Karpas-422 (cell line): ENCODE results near the gene URGCP. TPM values are rescaled to one million over a fixed set of nuclear protein-coding genes. Genes with fewer than 3 reads are reported as not detected.

ENCODE experiments used
- DNase-seq: peaks from one replicate; pipeline ENCODE4 v3.0.0-alpha.2; 2015
- H2AFZ ChIP-seq: fragments of 200-600 bp; sonication (generic); 2 replicates; pipeline ENCODE4 v1.6.1; 2014; ENCODE audit warnings: antibody characterized with exemption, low read length, mixed read lengths
- H3K27ac ChIP-seq: fragments of 200-600 bp; sonication (generic); 2 replicates; pipeline ENCODE4 v1.5.1; 2014; ENCODE audit warnings: mild to moderate bottlenecking, low read length, moderate library complexity
- H3K27me3 ChIP-seq: fragments of 200-600 bp; sonication (generic); 2 replicates; pipeline ENCODE4 v1.6.1; 2014; ENCODE audit warnings: low read length, mixed read lengths
- H3K36me3 ChIP-seq: fragments of 200-600 bp; sonication (generic); 2 replicates; pipeline ENCODE4 v1.6.1; 2014; ENCODE audit warnings: low read length, mixed read lengths; ENCODE audit not compliant: insufficient read depth
- H3K4me1 ChIP-seq: fragments of 200-600 bp; sonication (generic); 2 replicates; pipeline ENCODE4 v1.6.1; 2014; ENCODE audit warnings: mild to moderate bottlenecking, low read length, mixed read lengths
- H3K4me2 ChIP-seq: fragments of 200-600 bp; sonication (generic); 2 replicates; pipeline ENCODE4 v1.6.1; 2014; ENCODE audit warnings: low read length, low read depth, mild to moderate bottlenecking; ENCODE audit not compliant: poor library complexity, severe bottlenecking
- H3K4me3 ChIP-seq: fragments of 200-600 bp; sonication (generic); 2 replicates; pipeline ENCODE4 v1.5.1; 2014; ENCODE audit warnings: mild to moderate bottlenecking, antibody characterized with exemption, low read length, mixed read lengths
- H3K79me2 ChIP-seq: fragments of 200-600 bp; sonication (generic); 2 replicates; pipeline ENCODE4 v1.6.1; 2014; ENCODE audit warnings: mild to moderate bottlenecking, low read length, mixed read lengths
- H3K9ac ChIP-seq: fragments of 200-600 bp; sonication (generic); 2 replicates; pipeline ENCODE4 v1.6.0; 2014; ENCODE audit warnings: low read length
- H3K9me2 ChIP-seq: fragments of 200-600 bp; sonication (generic), shearing (Covaris generic); replicated peaks from 2 replicates; pipeline ENCODE4 v1.6.0; 2014; ENCODE audit warnings: mild to moderate bottlenecking, low read length, moderate library complexity; ENCODE audit not compliant: insufficient read depth
- H3K9me3 ChIP-seq: fragments of 300-700, 200-600 bp; sonication (generic); 2 replicates; pipeline ENCODE4 v1.6.1; 2014; ENCODE audit warnings: low read length, mixed read lengths
- H4K20me1 ChIP-seq: fragments of 200-600 bp; sonication (generic); 2 replicates; pipeline ENCODE4 v1.6.1; 2014; ENCODE audit warnings: mild to moderate bottlenecking, antibody characterized with exemption, low read length, low read depth; ENCODE audit not compliant: insufficient read depth
- total RNA-seq: library from RNA; depleted of rRNA; stranded (reverse); fragments of >200 nt; shearing (Covaris generic); gene quantifications from 2 replicates; pipeline ENCODE4 v1.2.3, GENCODE V29; 2014; ENCODE audit warnings: low replicate concordance

URGCP gene
- total RNA-seq, 1 experiment from 2014 or later: 30.7 TPM

DNA sequence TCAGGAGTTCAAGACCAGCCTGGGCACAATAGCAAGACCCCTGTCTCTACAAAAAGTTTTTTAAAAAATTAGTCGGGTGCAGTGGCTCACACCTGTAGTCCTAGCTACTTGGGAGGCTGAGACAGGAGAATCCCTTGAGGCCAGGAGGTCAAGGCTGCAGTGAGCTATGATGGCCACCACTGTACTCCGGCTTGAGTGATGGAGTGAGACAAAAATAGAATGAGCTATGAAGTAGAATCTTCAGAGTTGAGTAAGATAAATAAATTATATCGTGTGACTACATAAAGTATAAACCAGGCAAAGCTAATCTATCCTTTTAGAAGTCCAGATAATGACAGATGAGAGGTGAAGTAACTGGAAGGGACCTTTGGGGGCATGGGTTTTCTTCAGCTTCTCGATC lies 21.8 kb downstream of the URGCP start:
- Histone ChIP-seq H3K4me2 (no peak overlapping the region), H3K4me1 (no peaks in the 10 kb centered on the region; the same call in 1 of the 2 replicates), H3K36me3 (peaks cover 36% of the 10 kb centered on the region), H2AFZ (no peak overlapping the region), H3K27ac (no peak overlapping the region), H3K4me3 (no peak overlapping the region), H3K9ac (no peak overlapping the region), H4K20me1 (peaks cover 4% of the 10 kb centered on the region; the same call in 1 of the 2 replicates), H3K79me2 (peaks cover 40% of the 10 kb centered on the region), H3K9me3 (no peaks in the 10 kb centered on the region), H3K9me2 (no peaks in the 10 kb centered on the region), H3K27me3 (no peaks in the 10 kb centered on the region)
- DNase-seq: no peak

DNA sequence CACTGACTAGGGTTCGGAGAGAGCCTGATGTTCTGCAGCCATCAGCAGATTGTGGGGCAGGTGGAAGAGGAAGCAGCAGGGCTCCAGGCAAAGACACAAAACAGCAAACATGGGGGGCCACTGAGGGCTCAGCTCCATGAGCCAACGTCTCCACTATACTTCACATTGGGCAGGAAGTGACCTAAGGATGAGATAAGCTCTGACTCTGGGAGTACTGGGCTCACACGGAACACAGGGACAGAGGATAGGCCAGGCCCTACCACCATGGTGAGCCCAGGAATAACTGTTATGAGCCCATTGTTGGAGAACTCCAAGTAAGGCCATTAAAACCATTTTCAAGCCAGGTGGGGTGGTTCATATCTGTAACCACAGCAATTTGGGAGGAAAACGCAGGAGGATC lies 22.2 kb downstream of the URGCP start:
- Histone ChIP-seq H3K4me1 (no peaks in the 10 kb centered on the region; the same call in 1 of the 2 replicates), H4K20me1 (peaks cover 4% of the 10 kb centered on the region; the same call in 1 of the 2 replicates), H3K36me3 (peaks cover 36% of the 10 kb centered on the region), H3K4me2 (no peak overlapping the region), H3K9me2 (no peaks in the 10 kb centered on the region), H3K9ac (no peak overlapping the region), H3K9me3 (no peaks in the 10 kb centered on the region), H3K27me3 (no peaks in the 10 kb centered on the region), H3K79me2 (peaks cover 36% of the 10 kb centered on the region), H3K27ac (no peak overlapping the region), H2AFZ (no peak overlapping the region), H3K4me3 (no peak overlapping the region)
- DNase-seq: no peak

DNA sequence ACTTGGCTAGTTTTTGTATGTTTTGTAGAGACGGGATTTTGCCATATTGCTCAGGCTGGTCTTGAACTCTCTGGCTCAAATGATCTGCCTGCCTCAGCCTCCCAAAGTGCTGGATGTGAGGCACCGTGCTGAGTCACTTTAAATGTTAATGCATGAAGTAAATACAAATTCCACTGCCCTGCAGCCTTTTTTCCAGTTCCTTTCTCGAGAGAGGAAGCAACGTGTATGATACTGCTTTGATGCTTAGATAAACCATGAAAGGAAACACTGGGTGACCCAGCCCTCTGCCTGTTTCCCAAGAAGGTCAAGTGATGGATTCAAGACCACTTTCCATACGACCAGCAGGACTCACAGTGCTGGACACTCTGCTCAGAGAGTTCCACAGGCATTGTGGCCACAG lies 25.8 kb downstream of the URGCP start:
- Histone ChIP-seq H3K27me3 (no peaks in the 10 kb centered on the region), H2AFZ (no peak overlapping the region), H3K4me1 (peaks cover 19% of the 10 kb centered on the region), H3K36me3 (peaks cover 34% of the 10 kb centered on the region), H3K9ac (no peak overlapping the region), H4K20me1 (peaks cover 6% of the 10 kb centered on the region; the same call in 1 of the 2 replicates), H3K27ac (no peak overlapping the region), H3K9me2 (no peaks in the 10 kb centered on the region), H3K9me3 (no peaks in the 10 kb centered on the region), H3K4me3 (no peak overlapping the region), H3K4me2 (no peak overlapping the region), H3K79me2 (peaks cover 8% of the 10 kb centered on the region; the same call in 1 of the 2 replicates)
- no peak for DNase-seq

DNA sequence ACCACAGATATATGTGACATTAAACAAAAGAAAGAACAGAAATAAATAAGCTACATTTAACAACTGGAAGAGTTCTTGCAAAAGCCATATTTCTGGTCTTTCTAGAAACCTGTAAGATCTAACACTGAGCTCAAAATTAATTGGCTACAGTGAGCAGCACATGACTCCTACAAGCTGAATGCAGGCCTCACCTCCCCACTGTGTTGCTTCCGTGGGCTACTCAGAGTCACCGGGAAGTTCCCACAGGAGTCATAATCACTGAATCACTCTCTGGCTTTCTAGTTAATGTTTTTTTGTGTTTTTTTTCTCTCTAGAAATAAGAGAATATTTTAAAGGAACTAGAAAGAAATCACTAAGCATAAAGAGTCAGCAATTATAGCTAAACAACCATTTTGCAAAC lies 26.9 kb downstream of the URGCP start:
- H3K79me2 ChIP-seq: peaks cover 5% of the 10 kb centered on the region; the same call in 1 of the 2 replicates
- H3K4me2 ChIP-seq: no peak overlapping the region
- no peak for DNase-seq
- peaks cover 34% of the 10 kb centered on the region for H3K36me3 ChIP-seq
- H3K4me1 ChIP-seq: peaks cover 19% of the 10 kb centered on the region
- no peak overlapping the region for H2AFZ ChIP-seq
- H4K20me1 ChIP-seq: peaks cover 6% of the 10 kb centered on the region; the same call in 1 of the 2 replicates
- no peak overlapping the region for H3K27ac ChIP-seq
- H3K9me3 ChIP-seq: no peaks in the 10 kb centered on the region
- H3K27me3 ChIP-seq: no peaks in the 10 kb centered on the region
- no peaks in the 10 kb centered on the region for H3K9me2 ChIP-seq
- no peak overlapping the region for H3K4me3 ChIP-seq
- H3K9ac ChIP-seq: no peak overlapping the region

DNA sequence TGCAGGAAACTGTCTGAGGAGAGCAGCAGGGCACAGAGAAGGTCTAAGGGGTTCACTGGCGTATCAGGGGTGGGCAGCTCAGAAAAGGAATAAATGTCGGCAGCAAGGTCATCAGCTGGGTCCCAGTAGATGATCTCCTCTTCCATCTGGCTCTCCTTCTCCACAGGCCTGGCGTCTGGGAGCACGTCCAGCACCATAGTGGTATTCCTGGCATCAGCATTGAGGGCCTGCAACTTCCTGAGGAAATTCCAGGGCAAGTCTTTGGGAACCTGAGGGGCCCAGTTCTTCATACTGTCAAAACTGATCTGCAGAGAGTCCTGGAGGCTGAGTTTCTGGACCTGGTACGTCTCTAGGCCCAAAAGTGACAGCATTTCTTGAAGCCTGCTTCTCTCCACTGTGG lies 27.5 kb downstream of the URGCP start:
- Histone ChIP-seq H3K9me3 (no peaks in the 10 kb centered on the region), H2AFZ (no peak overlapping the region), H4K20me1 (peaks cover 6% of the 10 kb centered on the region; the same call in 1 of the 2 replicates), H3K36me3 (peaks cover 36% of the 10 kb centered on the region), H3K9me2 (no peaks in the 10 kb centered on the region), H3K9ac (no peak overlapping the region), H3K4me3 (no peak overlapping the region), H3K27me3 (no peaks in the 10 kb centered on the region), H3K27ac (no peak overlapping the region), H3K4me2 (no peak overlapping the region), H3K4me1 (peaks cover 19% of the 10 kb centered on the region), H3K79me2 (no peaks in the 10 kb centered on the region)
- no peak for DNase-seq

DNA sequence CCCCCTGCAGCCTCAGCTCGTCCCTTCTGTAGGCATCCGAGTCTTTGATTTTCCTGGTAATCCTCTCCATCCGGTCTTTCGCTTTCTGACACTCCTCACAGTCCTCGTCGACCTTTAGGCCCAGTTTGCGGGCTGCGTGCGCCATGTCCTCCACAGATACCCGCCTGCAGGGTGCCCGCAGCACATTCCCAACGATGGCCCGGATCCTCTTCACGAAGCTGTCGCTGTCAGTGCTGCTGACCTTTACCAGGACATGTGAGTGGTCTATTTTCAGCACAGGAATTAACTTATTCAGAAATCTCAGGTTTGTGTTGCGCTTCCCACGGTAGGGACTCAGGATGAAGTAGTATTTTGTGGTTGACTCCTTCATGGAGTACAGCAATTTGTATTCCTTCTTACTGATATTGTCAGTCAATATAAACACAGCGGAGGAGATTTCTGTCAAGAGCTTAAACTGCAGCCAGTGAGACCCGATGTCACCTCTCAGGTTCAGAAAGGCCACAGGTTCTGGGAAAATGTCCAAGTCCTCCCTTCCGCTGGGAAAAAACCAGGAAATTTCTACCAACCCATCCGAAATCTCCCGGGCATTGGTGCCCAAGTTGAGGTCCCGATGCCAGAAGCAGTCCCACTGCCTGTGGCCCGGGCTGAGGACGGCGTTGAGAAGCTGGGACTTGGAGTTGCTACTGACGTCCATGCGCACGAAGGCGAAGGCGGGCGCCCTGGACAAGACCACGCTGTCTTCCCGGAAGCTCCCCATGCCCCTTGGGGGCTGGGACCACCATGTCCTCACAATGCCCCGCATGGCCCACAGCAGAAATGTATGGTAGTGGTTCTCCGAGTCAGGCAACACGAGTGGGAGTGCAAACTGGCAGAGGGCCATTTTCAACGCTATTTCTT lies 28.2 kb downstream of the URGCP start:
- no peaks in the 10 kb centered on the region for H3K79me2 ChIP-seq
- no peak overlapping the region for H2AFZ ChIP-seq
- no peak for DNase-seq
- H3K27ac ChIP-seq: no peak overlapping the region
- peaks cover 19% of the 10 kb centered on the region for H3K4me1 ChIP-seq
- H3K36me3 ChIP-seq: peaks cover 37% of the 10 kb centered on the region
- no peaks in the 10 kb centered on the region for H3K9me2 ChIP-seq
- H3K4me3 ChIP-seq: no peak overlapping the region
- no peak overlapping the region for H3K9ac ChIP-seq
- H3K27me3 ChIP-seq: no peaks in the 10 kb centered on the region
- peaks cover 6% of the 10 kb centered on the region; the same call in 1 of the 2 replicates for H4K20me1 ChIP-seq
- H3K9me3 ChIP-seq: no peaks in the 10 kb centered on the region
- H3K4me2 ChIP-seq: no peak overlapping the region

DNA sequence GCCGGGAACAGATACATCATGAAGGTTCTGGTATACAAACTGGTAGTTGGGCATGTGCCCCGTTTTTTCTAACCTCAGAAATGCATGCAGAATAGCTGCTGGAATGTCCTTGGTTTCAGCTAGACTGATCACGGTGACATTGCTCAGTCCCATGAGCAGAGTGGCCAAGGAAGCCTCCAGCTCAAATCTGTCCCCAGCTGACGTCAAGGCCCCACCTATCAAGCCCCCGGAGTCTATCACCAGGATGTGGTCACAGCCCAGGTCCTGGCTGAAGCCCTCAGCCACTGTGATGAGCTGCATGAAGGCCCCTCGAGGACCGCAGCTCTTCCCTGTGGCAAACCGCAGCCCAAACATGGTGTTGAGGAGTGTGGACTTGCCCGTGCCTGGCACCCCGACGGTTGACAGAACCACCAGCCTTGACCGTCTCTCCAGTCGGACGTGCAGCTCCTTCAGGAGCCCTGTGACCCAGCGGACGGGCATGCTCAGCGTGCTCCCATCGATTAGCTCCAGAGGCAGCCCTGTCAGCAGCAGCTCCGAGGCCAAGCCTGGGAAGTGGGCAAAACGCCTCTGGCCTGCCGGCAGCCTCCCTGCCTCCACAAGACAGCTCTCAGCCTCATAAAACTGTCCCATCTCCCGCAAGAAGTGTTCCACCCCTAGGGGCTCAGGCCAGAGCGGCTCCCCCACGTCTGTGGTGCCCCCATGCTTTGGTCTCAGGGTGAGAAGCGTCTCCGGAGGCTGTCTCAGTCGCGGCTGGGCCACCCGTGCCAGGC lies 29.2 kb downstream of the URGCP start:
- H4K20me1 ChIP-seq: peaks cover 6% of the 10 kb centered on the region; the same call in 1 of the 2 replicates
- H3K4me3 ChIP-seq: no peak overlapping the region
- no peaks in the 10 kb centered on the region for H3K9me3 ChIP-seq
- no peak overlapping the region for H3K27ac ChIP-seq
- no peaks in the 10 kb centered on the region for H3K27me3 ChIP-seq
- peaks cover 34% of the 10 kb centered on the region for H3K36me3 ChIP-seq
- H3K79me2 ChIP-seq: no peaks in the 10 kb centered on the region
- no peak overlapping the region for H3K9ac ChIP-seq
- H3K4me1 ChIP-seq: peaks cover 19% of the 10 kb centered on the region
- H3K4me2 ChIP-seq: peak overlapping the region; percentile 28
- no peaks in the 10 kb centered on the region for H3K9me2 ChIP-seq
- no peak overlapping the region for H2AFZ ChIP-seq
- DNase-seq: no peak

DNA sequence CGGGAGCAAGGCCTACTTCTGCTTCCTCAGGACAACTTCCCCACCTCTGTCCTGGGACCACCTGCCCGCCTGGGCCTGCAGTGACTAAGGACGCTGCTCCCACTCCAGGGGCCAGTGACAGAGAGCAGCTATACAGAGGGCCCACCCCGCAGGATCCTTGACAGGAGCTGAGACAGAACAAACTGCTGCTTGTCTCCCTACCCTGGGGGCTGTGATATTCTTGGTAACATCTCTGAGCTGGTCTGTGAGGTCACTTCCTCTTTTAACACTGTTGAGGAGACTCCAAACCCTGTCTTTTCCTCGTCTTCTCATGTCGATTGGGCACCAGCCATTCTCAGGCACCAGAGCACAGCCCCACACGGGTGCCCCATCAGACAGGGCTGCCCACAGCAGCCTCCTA lies 30.2 kb downstream of the URGCP start:
- Histone ChIP-seq H3K4me1 (peaks cover 19% of the 10 kb centered on the region), H3K9me2 (no peaks in the 10 kb centered on the region), H3K27me3 (no peaks in the 10 kb centered on the region), H3K36me3 (peaks cover 28% of the 10 kb centered on the region), H2AFZ (no peak overlapping the region), H3K4me3 (no peak overlapping the region), H3K79me2 (no peaks in the 10 kb centered on the region), H3K27ac (no peak overlapping the region), H3K9me3 (no peaks in the 10 kb centered on the region), H3K4me2 (peak overlapping the region; percentile 28), H3K9ac (no peak overlapping the region), H4K20me1 (peaks cover 6% of the 10 kb centered on the region; the same call in 1 of the 2 replicates)
- peak; percentile 82 for DNase-seq
